HG02981 (cell line): ENCODE data around the gene CCDC24.

ENCODE experiments used
- ATAC-seq: cut with Tn5 transposase; IDR thresholded peaks from one replicate; pipeline ENCODE4 v1.9.1; 2021; ENCODE audit warnings: mild to moderate bottlenecking, moderate library complexity; ENCODE audit not compliant: unreplicated experiment

CCDC24 gene

DNA sequence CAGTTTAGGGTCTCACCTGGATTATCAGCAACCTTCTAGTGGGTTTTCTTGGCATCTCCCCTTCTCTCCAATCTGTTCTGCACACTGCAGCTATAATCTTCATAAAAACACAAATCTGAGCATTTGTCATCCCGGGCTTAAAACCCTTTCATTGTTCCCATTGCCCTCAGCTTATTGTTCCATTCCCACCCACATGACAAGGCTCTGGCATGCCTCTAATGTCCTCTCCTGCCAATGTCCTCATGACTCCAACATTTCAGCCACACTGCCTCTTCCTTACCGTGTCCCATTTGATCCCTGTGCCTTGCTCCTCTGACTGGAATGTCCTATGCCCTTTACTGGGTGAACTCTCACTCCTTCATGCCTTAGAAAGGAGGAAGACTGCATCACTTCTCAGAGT, 29.1 kb upstream of the CCDC24 start:
- ATAC-seq: no peak

DNA sequence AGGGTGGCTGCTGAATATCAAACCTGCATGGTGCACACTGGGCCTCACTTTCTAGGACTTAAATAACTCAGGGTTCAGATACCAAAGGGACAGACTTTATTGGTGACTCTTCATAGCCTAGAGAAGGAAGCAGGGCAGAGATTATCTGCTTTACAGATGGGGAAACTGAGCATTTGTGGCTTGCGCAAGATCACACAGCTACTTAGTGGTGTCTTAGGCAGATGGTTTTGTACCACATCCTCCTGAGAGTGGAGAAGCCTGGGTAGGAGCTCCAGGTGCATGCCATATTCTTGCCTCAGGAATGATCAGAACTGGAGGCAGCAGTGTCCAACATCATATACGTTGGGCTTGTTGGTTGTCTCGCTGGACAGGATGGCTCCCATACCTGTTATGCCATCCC, 28.4 kb upstream of the CCDC24 start:
- ATAC-seq: no peak

DNA sequence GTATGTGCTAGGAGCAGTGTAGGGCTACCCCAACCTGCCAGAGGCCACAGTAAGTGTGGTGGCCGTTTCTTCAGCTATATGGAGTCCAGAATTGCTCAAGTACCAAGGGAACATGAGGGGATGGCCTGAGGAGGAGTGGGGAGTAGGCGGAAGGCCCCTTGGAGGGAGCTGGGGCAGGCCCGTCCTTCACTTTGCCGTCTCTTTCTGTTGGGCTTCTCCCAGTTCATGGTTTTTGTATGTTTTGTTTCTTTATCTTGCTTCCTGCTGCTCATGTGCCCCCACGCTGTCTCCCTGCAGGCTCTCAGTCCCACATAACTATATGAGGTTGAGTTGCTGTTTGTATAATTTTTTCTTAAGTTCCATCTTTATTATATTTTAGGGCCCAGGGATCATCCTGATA, 27.5 kb upstream of the CCDC24 start:
- ATAC-seq: no peak

DNA sequence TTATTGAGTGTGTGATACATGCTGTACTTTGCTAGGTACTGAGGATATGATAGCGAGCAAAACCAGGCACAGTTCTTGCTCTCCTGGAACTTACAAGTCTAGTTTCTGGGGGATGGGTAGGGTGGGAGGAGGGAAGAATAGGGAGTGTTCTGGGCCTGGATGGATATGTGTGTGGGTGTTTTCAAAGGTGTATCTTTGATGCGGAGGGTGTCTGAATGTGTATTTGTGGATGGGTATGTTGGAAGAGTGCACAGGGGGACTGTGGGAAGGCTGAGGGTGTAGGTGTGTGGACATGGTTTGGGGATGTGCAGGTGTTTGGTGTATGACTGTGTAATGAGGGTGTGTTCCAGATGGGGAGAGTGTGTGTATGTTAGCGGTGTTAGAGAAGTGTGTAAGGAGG, 26.1 kb upstream of the CCDC24 start:
- ATAC-seq: no peak

DNA sequence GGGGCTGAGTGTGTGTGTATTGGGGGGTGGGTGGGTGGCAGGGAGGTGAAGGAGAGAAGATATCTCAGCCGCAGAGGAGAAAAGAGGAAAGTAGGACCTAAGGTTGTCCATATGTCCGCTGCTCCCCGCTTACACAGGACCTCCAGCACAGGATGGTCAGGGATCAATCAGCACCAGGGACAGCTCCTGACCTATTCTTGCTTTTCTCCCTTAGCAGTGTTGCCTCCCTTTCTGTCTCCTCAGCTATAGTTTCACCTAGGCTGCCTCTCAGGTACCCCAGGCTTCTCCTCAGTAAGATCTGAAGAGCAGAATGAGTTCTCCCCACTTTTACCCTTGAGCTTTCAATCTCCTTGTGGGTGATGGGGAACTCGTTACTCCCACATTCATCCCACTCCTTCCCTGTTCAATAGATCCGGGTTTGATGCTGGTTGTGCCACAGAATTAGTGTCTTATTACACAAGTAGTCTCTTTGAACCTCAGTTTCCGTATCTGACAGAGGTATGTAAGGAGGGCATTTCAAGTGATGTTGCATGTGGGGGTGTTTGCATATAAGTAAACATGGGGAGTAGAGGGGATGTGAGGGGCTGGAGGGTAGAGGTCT, 23.0 kb upstream of the CCDC24 start:
- no peak for ATAC-seq

DNA sequence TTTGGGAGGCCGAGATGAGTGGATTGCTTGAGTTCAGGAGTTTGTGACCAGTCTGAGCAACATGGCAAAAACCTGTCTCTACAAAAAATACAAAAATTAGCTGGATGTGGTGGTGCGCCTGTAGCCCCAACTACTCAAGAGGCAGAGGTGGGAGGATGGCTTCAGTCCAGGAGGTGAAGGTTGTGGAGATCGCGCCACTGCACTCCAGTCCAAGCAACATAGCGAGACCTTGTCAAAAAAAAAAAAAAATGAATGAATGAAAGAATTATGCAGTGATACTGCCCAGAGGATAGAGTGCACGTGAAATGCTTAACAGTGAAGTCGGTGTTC, 22.0 kb upstream of the CCDC24 start:
- no peak for ATAC-seq

DNA sequence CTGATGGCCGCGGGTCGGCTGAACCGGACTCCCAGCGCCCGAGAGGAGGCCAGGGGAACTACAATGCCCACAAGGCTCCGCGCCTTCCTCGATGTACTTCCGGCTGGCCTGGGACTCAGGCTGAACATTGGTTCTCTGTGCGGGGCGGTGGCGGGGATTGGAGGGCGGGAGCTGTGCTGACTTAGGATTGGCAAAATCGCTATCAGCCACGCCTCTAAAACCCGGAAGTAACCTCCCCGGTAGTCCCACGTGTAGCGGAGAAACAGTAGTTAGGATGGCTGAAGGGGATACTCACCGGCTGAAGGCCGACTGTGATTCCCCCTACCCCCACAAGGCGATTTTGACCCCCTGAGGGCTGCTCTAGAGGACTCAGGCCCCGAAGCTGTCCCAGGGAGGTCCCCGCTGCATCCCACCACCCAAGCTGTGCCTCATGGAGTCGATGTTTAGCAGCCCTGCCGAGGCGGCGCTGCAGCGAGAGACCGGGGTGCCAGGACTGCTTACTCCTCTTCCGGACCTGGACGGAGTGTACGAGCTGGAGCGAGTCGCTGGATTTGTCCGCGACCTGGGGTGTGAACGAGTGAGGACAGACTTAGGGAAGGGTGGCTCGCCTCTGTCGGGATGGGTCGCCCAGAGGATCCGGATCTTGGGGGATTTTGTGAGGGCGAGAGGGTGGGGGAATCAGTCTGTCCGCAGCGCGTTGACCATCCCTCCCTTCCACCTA, 21.5 kb upstream of the CCDC24 start, which contains the start of gene DPH2:
Gene DPH2, plus strand, starts transcription at position 265 of the 721 bp plus-strand sequence. Its CDS starts 166 bp downstream, at position 431.
- peak; percentile 86 for ATAC-seq

DNA sequence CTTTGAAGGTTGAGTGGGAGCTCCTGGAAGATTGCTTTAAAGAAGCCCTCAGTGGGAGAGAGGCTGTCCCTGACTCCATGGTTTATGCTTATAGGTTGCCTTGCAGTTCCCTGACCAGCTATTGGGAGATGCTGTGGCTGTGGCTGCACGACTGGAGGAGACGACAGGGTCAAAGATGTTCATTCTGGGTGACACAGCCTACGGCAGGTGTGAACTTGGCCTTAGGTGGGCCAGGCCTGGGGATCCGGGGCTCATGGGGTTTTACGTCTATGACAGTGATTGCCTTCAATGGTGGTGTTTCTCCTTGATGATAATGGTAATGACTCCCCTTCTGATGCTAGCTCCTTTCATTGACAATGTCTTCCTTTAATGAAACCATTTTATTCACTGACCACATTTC, 20.9 kb upstream of the CCDC24 start:
- ATAC-seq: no peak

DNA sequence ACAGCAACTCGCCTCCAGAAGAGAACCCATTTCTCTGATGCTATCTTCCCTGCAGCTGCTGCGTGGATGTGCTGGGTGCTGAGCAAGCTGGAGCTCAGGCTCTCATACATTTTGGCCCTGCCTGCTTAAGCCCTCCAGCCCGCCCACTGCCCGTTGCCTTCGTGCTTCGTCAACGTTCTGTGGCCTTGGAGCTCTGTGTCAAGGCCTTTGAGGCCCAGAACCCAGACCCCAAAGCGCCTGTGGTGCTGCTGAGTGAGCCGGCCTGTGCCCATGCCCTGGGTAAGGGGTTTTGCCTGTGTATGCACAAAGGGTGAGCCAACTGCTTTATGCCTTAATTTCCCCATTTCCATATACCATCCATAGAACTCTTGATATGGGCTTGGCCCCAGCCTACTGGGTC, 20.5 kb upstream of the CCDC24 start:
- no peak for ATAC-seq

DNA sequence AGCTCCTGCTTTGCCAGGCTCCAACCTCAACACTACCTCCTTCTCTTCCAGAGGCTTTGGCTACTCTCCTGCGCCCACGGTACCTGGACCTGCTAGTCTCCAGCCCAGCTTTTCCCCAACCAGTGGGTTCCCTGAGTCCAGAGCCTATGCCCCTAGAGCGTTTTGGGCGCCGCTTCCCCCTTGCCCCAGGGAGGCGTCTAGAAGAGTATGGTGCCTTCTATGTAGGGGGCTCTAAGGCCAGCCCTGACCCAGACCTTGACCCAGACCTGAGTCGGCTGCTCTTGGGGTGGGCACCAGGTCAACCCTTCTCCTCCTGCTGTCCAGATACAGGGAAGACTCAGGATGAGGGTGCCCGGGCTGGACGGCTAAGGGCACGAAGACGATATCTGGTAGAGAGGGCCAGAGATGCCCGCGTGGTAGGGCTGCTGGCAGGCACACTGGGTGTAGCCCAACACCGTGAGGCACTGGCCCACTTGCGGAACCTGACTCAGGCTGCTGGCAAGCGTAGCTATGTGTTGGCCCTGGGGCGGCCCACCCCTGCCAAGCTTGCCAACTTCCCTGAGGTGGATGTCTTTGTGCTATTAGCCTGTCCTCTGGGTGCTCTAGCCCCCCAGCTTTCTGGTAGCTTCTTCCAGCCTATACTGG, 19.9 kb upstream of the CCDC24 start:
- no peak for ATAC-seq

DNA sequence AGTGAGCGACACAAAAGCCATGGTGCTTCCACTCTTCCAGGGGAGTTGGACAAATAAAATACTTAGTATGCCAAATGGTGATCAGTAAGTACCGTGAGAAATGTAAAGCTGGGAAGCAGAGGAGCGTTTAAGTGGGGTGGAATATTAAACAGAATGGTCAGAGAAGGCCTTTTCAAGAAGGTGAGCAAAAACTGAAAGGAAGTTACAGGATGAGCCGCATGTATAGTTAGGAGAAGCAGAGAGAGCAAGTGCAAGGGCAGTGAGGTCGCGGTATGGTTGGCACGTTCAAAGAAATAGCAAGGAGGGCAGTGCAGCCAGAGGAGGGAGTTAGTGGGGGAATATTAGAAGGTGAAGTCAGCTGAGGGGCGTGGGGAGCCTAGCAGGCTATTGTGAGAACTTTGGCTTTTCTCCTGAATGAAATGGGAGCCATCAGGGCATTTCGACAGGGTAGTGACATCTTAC, 17.4 kb upstream of the CCDC24 start:
- no peak for ATAC-seq

DNA sequence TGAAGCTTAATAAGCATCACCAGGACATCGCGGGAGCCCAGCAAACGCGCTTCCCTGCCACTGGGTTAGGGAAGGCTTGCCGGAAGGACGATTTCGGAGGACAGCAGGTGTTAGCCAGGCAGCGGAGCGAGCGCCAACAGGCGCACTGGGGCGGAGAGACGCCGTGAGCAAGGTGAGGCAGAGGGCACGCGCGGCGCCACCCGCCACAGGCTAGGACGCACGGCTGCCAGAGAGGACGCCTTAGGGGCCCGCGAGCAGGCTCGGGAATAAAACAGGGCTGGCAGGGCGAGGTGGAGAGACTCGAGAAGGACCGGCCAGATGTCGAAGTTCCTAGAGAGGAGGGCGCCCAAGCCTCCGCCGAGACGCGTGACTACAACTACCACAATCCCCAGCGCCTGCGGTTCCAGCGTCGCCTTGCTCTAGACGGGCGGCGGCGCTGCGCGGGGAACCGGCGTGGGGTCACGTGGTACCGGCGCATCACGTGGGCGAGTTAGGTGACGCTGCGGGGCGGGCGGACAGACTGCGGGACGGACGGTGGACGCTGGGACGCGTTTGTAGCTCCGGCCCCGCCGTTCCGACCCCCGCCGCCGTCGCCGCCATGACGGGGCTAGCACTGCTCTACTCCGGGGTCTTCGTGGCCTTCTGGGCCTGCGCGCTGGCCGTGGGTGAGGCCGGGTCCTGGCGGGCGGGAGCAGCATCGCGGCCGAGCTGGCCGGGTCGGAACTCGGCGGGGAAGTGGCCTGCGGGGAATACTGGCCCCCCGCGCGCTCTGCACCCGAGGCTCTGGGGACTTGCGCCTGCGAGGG, 16.8 kb upstream of the CCDC24 start, which contains the start of gene ATP6V0B:
Gene ATP6V0B, plus strand, starts transcription at position 518 of the 806 bp plus-strand sequence. Its CDS starts 81 bp downstream, at position 599.
- ATAC-seq: peak; percentile 61

DNA sequence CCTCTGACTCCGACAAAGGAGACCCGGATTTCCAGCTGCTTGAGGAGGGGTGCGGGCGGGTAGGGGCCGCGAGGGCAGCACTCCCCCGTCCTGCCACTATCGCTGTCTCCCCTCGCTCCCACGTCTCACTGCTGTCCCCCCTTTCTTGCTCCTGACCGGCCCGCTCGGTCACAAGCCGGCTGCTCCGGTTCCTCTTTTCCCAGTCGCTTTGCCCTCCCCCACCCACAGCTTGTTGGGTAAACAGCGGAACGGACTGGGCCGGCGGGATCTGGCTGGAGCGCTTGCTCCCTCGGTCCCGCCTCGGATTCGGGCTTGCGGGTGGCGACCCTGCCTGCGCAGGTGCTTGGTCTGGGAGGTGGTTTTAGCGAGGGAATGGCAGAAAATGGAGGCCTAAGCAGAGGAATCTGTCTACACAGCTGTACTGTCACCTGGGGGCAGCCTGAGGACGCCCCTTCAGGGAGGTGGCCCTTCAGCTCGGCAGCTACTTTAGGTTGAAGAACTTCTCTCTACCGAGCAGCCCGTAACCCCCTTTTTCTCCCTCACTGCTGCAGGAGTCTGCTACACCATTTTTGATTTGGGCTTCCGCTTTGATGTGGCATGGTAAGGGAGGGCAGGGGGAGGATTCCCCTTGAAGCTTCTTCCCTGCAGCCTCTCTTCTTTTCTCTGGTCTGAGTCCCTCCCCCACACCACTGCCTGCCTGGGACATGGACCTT, 16.0 kb upstream of the CCDC24 start:
- ATAC-seq: no peak

DNA sequence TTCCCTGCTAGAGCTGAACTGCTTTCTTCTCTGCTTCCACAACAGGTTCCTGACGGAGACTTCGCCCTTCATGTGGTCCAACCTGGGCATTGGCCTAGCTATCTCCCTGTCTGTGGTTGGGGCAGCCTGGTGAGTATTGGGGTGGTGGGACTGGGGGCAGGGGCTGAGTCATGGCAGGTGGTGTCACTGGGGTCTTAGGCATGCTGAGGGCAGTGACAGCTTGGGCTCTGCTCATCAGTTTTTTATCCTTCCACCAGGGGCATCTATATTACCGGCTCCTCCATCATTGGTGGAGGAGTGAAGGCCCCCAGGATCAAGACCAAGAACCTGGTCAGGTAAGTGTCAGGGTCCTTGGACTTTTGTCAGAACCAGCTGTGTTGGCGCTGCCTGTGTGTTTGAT, 15.4 kb upstream of the CCDC24 start:
- ATAC-seq: no peak

DNA sequence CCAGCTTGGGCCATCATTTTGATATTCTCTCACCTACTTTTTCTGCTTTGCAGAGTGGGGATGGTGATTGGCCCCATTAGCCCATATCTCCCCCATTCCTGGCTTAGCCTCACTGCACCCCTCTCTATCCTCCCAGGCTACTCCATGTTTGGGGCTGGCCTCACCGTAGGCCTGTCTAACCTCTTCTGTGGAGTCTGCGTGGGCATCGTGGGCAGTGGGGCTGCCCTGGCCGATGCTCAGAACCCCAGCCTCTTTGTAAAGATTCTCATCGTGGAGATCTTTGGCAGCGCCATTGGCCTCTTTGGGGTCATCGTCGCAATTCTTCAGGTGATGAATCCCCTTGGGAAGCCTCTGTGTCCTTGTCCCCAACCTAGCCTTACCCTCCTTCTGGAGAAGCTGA, 14.5 kb upstream of the CCDC24 start:
- ATAC-seq: no peak

DNA sequence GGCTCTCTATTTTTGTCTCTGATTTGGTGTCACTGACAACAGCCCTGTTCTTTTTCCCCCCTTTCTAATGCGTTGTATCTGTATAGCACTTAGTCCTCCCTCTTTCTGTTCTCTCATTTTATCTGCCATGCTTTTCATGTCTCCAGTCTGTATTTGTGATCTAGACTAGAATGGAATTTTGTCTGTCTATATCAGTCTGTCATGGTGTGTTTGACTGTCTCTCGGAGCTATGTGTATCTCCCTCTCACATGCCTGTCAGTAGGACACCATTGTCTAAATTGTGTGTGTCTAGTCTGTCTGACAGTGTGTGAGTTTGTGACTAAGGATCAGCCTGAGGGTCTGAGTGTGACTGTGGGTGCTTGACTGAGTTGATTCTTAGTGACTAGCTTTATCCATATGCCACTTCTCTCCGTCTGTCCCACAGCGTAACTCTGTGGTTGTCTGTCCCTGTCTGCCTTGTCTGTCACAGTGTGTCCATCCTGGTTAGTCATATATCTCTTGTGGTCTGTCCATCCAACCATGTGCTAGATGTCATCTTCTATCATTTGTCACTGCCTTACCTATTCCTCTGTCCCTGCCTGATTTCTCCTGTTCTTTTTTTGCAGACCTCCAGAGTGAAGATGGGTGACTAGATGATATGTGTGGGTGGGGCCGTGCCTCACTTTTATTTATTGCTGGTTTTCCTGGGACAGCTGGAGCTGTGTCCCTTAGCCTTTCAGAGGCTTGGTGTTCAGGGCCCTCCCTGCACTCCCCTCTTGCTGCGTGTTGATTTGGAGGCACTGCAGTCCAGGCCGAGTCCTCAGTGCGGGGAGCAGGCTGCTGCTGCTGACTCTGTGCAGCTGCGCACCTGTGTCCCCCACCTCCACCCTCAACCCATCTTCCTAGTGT, 13.8 kb upstream of the CCDC24 start:
- no peak for ATAC-seq

DNA sequence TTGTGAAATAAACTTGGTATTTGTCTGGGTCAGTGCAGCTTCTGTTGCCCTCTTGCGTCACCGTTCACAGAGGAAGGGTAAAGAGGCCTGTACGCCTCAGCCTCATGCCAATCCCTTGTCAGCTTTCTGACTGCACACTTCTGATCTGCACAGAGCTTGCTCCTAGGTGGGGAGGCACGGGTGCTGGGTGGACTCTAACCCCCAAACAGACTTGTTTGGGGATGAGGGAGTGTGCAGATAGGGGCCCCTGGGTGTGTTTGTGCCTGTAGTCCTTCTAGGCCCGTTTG, 13.2 kb upstream of the CCDC24 start:
- ATAC-seq: no peak

DNA sequence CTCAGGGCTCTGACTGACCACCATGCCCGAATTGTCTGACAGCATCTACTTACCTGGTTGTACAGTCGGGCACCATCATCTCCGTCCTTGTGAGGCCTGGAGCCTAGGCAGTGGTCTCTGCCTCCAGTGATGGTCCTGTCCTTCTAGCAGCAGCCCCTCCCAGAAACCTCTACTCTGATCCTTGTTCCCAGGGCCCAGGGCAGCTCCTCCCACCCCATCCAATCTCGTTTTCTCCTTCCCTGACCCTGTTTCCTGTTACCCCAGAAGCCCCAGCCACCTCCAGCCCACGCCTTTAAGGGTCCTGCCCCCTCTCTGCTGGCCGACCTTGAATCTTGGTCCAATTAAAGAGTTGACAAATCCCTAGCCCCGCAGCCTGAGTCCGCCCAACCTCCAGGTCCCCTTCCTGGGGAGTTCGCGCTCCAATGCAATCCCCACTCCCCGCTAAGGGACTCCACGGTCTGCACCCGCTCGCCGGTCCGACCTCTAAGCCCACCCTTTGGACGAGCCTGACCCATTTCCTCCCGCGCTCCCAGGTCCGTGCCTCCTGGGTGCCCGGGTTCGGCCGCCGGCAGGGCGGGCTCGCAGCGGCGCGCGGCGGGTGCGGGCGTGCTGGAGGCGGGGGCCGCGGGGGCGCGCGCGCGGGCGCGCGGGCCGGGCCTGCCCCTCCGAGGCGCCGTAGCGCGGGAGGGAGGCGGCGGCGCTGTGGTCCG, 12.7 kb upstream of the CCDC24 start, which contains the start of gene B4GALT2:
Gene B4GALT2, plus strand, starts transcription at position 660 of the 710 bp plus-strand sequence. CDS start 1,951 bp downstream, outside the sequence.
- no peak for ATAC-seq

DNA sequence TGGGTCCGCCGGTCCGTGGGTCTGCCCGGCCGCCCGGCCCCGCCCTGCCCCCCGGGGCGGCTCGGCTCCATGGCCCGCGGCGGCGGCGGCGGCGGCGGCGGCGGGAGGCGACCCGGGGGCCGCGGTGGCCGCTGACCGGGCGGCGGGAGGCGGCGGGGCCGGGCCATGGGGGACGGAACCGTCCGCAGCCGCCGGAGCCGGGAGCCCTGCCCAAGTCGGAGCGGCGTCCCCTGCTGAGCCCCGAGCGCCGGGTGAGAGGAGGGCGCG, 12.2 kb upstream of the CCDC24 start:
- ATAC-seq: no peak
